A549 (cell line): Measurements from ENCODE around the gene LRFN2. TPM values are rescaled to one million over a fixed set of nuclear protein-coding genes. Genes with fewer than 3 reads are reported as not detected.

Source experiments
- ATAC-seq, 2 experiments: fragments of 200-7000 bp in 1 of 2; fragments of >200 bp in 1 of 2; cut with Nextera tagmentation in 1 of 2; cut with Tn5 transposase in 1 of 2; 3 replicates each; pipeline versions ENCODE4 v1.8.0 to v1.9.1; 2018 to 2020; ENCODE audit warnings: mild to moderate bottlenecking in 1 of 2, moderate library complexity in 1 of 2
- CTCF ChIA-PET: fragments of 300-600 bp; sonication (Branson Sonifier 250); formaldehyde crosslinking; extraction: SDS; loops from one replicate; lab custom pipeline; 2021; ENCODE audit warnings: antibody characterized with exemption, inconsistent platforms; lab: Yijun Ruan, JAX
- POLR2A ChIA-PET: fragments of 350-600 bp; formaldehyde crosslinking; extraction: SDS; loops from one replicate; lab custom pipeline; 2021; ENCODE audit warnings: antibody characterized with exemption, inconsistent platforms; lab: Yijun Ruan, JAX
- DNase-seq, 2 experiments: peaks; one replicate each; pipeline versions ENCODE4 v3.0.0 to v3.0.0-alpha.2; 2011 to 2016; ENCODE audit warnings: low read depth in 1 of 2, low spot score in 1 of 2
- FAIRE-seq: peaks from 2 replicates; lab custom pipeline; 2011; peaks lifted over from hg19 to GRCh38; lab: Jason Lieb, UNC
- H3K27ac ChIP-seq, 2 experiments: fragments of >200 bp; sonication (Bioruptor Twin); formaldehyde crosslinking; 3 replicates each; pipeline ENCODE4 v1.5.1; 2016 to 2017
- H3K4me1 ChIP-seq: fragments of >200 bp; sonication (Bioruptor Twin); formaldehyde crosslinking; 3 replicates; pipeline ENCODE4 v1.6.1; 2016
- H3K4me2 ChIP-seq: fragments of >200 bp; sonication (Bioruptor Twin); formaldehyde crosslinking; 3 replicates; pipeline ENCODE4 v1.6.1; 2016
- H3K4me3 ChIP-seq: fragments of >200 bp; sonication (Bioruptor Twin); formaldehyde crosslinking; 3 replicates; pipeline ENCODE4 v1.5.1; 2016
- H3K9me3 ChIP-seq: fragments of >200 bp; sonication (Bioruptor Twin); formaldehyde crosslinking; 3 replicates; pipeline ENCODE4 v1.6.1; 2016
- CBX2 ChIP-seq: fragments of 200-600 bp; sonication (generic); IDR thresholded peaks from 2 replicates; pipeline ENCODE4 v1.6.1; 2016; ENCODE audit warnings: low read depth, mild to moderate bottlenecking, borderline replicate concordance
- CBX8 ChIP-seq: fragments of 200-600 bp; sonication (generic); IDR thresholded peaks from 2 replicates; pipeline ENCODE4 v1.6.1; 2016
- CHD2 ChIP-seq: fragments of 150-350 bp; IDR thresholded peaks from 2 replicates; pipeline ENCODE4 v1.6.1; 2014; ENCODE audit warnings: low read length; ENCODE audit not compliant: partially characterized antibody
- EHMT2 ChIP-seq: fragments of 200-600 bp; sonication (generic); IDR thresholded peaks from 2 replicates; pipeline ENCODE4 v1.6.1; 2016; ENCODE audit warnings: antibody characterized with exemption, low read depth, mild to moderate bottlenecking, moderate library complexity
- ELK1 ChIP-seq: fragments of 150-350 bp; IDR thresholded peaks from 2 replicates; pipeline ENCODE4 v1.6.1; 2014; ENCODE audit warnings: low read depth, mild to moderate bottlenecking, low read length
- GATA3 ChIP-seq: IDR thresholded peaks from 2 replicates; pipeline ENCODE4 v1.6.1; 2012; ENCODE audit warnings: borderline replicate concordance
- HDAC2 ChIP-seq: fragments of 200-600 bp; sonication (generic); IDR thresholded peaks from 2 replicates; pipeline ENCODE4 v1.6.1; 2016
- HES2 ChIP-seq: fragments of >200 bp; sonication (Bioruptor Twin); formaldehyde crosslinking; IDR thresholded peaks from 2 replicates; pipeline ENCODE4 v1.6.1; 2016
- HMGXB4 ChIP-seq: fragments of 250-450 bp; sonication (Bioruptor Pico); IDR thresholded peaks from 2 replicates; pipeline ENCODE4 v1.5.0; 2021; ENCODE audit warnings: mild to moderate bottlenecking, moderate library complexity, borderline replicate concordance
- JUN ChIP-seq, 2 experiments: fragments of >200 bp; sonication (Bioruptor Twin); formaldehyde crosslinking; IDR thresholded peaks; 2 replicates in 1 of 2; 3 replicates in 1 of 2; pipeline ENCODE4 v1.6.1; 2016 to 2017
- KDM5A ChIP-seq: fragments of 200-600 bp; sonication (generic); IDR thresholded peaks from 2 replicates; pipeline ENCODE4 v1.6.1; 2016; ENCODE audit warnings: antibody characterized with exemption, mild to moderate bottlenecking
- NPAS2 ChIP-seq: fragments of 250-450 bp; sonication (Bioruptor Pico); IDR thresholded peaks from 2 replicates; pipeline ENCODE4 v1.8.0; 2022; ENCODE audit warnings: mild to moderate bottlenecking, moderate library complexity, borderline replicate concordance
- PHF8 ChIP-seq: fragments of 200-600 bp; sonication (generic); IDR thresholded peaks from 2 replicates; pipeline ENCODE4 v1.6.1; 2016; ENCODE audit warnings: low read depth, mild to moderate bottlenecking, antibody characterized with exemption, moderate library complexity, borderline replicate concordance
- POLR2A ChIP-seq: IDR thresholded peaks from 2 replicates; pipeline ENCODE4 v1.6.1; 2012; ENCODE audit warnings: mild to moderate bottlenecking, low read length
- POLR2AphosphoS2 ChIP-seq: conservative IDR thresholded peaks from 2 replicates; pipeline ENCODE4 v1.6.1; 2012; ENCODE audit warnings: low read length, improper control_type of control experiment, inconsistent platforms
- RAD21 ChIP-seq, 2 experiments: fragments of >200 bp in 1 of 2; sonication (Bioruptor Twin) in 1 of 2; formaldehyde crosslinking in 1 of 2; IDR thresholded peaks in 1 of 2; conservative IDR thresholded peaks in 1 of 2; 2 replicates in 1 of 2; 3 replicates in 1 of 2; pipeline ENCODE4 v1.6.1; 2012 to 2018; ENCODE audit warnings: inconsistent platforms in 1 of 2
- RFX5 ChIP-seq: fragments of 450-650 bp; IDR thresholded peaks from 2 replicates; pipeline ENCODE4 v1.7.1; 2014; ENCODE audit warnings: antibody characterized with exemption, mild to moderate bottlenecking, moderate library complexity
- RNF2 ChIP-seq: fragments of 200-600 bp; sonication (generic); IDR thresholded peaks from 2 replicates; pipeline ENCODE4 v1.6.1; 2016; ENCODE audit warnings: low read depth, mild to moderate bottlenecking, antibody characterized with exemption, moderate library complexity, borderline replicate concordance
- ZC3H11A ChIP-seq: fragments of 450-650 bp; IDR thresholded peaks from 2 replicates; pipeline ENCODE4 v1.6.1; 2014; ENCODE audit warnings: antibody characterized with exemption, mild to moderate bottlenecking
- ZNF302 ChIP-seq: fragments of 250-450 bp; sonication (Bioruptor Pico); IDR thresholded peaks from 2 replicates; pipeline ENCODE4 v1.9.0; 2021; ENCODE audit warnings: inconsistent platforms, mild to moderate bottlenecking, moderate library complexity
- WGBS: methylation state at CpG from one replicate; pipeline ENCODE4 v1.1.6; 2017; ENCODE audit errors: missing lambda C conversion rate; 5-methylcytosine and 5-hydroxymethylcytosine counted together
- polyA plus RNA-seq, 4 experiments: library from polyadenylated mRNA; depleted of rRNA in 3 of 4; stranded (reverse); fragments of >200 nt; fragmentation: RNase III in 1 of 4; extraction: RNeasy Plus Mini Kit Qiagen cat#74134 plus additional on column Dnase treatment in 1 of 4; gene quantifications; 2 replicates in 3 of 4; 3 replicates in 1 of 4; pipeline ENCODE4 v1.2.3, GENCODE V29; 2011 to 2017
- TF ChIP-seq, protein P1 (sequence below): fragments of >200 bp; sonication (Bioruptor Twin); formaldehyde crosslinking; IDR thresholded peaks from 3 replicates; pipeline ENCODE4 v1.5.1; 2016
- TF ChIP-seq, protein P2 (sequence below): fragments of 250-450 bp; sonication (Bioruptor Pico); IDR thresholded peaks from 2 replicates; pipeline ENCODE4 v1.5.0; 2020; ENCODE audit warnings: low read depth, mild to moderate bottlenecking, moderate library complexity

LRFN2 gene
- polyA plus RNA-seq, 2 of the 4 experiments (the other 2 are of a cell fraction): not detected

- WGBS: 59% methylated on average over 5 of the region's 5 CpGs
- POLR2A ChIA-PET: no interaction called here
- CTCF ChIA-PET: no interaction called here
- TF ChIP-seq RNF2 (no peak), HES2 (no peak), ZNF302 (CRISPR knock-in tag) (no peak), EHMT2 (no peak), GATA3 (no peak), NPAS2 (CRISPR knock-in tag) (no peak), KDM5A (no peak), POLR2A (no peak), PHF8 (no peak), CBX8 (no peak), JUN (IDR thresholded peaks at IDR 0.05) (no peak), CBX2 (no peak), POLR2AphosphoS2 (no peak), ZC3H11A (no peak), ELK1 (no peak)
- TF ChIP-seq, protein P1, sequence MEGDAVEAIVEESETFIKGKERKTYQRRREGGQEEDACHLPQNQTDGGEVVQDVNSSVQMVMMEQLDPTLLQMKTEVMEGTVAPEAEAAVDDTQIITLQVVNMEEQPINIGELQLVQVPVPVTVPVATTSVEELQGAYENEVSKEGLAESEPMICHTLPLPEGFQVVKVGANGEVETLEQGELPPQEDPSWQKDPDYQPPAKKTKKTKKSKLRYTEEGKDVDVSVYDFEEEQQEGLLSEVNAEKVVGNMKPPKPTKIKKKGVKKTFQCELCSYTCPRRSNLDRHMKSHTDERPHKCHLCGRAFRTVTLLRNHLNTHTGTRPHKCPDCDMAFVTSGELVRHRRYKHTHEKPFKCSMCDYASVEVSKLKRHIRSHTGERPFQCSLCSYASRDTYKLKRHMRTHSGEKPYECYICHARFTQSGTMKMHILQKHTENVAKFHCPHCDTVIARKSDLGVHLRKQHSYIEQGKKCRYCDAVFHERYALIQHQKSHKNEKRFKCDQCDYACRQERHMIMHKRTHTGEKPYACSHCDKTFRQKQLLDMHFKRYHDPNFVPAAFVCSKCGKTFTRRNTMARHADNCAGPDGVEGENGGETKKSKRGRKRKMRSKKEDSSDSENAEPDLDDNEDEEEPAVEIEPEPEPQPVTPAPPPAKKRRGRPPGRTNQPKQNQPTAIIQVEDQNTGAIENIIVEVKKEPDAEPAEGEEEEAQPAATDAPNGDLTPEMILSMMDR: no peak
- FAIRE-seq: no peak
- H3K9me3 ChIP-seq: no peaks in the 10 kb centered on the region
- no peak overlapping the region for H3K27ac ChIP-seq
- H3K4me2 ChIP-seq: no peak overlapping the region
- H3K4me3 ChIP-seq: no peak overlapping the region
- no peak for ATAC-seq
- DNase-seq: no peak
- H3K4me1 ChIP-seq: no peaks in the 10 kb centered on the region
These were observed 59.1 kb downstream of the LRFN2 start for GRCh38 chr6:40528051-40528450.

GRCh38 chr6:40526036-40526435 is 61.1 kb downstream of the LRFN2 start:
- CTCF ChIA-PET: no interaction called here
- Histone ChIP-seq H3K4me1 (no peaks in the 10 kb centered on the region), H3K4me3 (no peak overlapping the region), H3K9me3 (no peaks in the 10 kb centered on the region), H3K27ac (no peak overlapping the region), H3K4me2 (no peak overlapping the region)
- no peak for TF ChIP-seq RFX5
- no peak for TF ChIP-seq RAD21 (conservative IDR thresholded peaks at IDR 0.05 in 1 of 2, IDR thresholded peaks at IDR 0.05 in 1 of 2)
- TF ChIP-seq, protein P2, sequence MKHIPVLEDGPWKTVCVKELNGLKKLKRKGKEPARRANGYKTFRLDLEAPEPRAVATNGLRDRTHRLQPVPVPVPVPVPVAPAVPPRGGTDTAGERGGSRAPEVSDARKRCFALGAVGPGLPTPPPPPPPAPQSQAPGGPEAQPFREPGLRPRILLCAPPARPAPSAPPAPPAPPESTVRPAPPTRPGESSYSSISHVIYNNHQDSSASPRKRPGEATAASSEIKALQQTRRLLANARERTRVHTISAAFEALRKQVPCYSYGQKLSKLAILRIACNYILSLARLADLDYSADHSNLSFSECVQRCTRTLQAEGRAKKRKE: no peak
- 65% methylated on average over 5 of the region's 6 CpGs for WGBS
- FAIRE-seq (no peak), ATAC-seq (no peak), DNase-seq (no peak)
- POLR2A ChIA-PET: no interaction called here

GRCh38 chr6:40524797-40525585 is 62.2 kb downstream of the LRFN2 start:
- FAIRE-seq (no peak), ATAC-seq (no peak), DNase-seq (no peak)
- POLR2A ChIA-PET: no interaction called here
- H3K9me3 ChIP-seq: no peaks in the 10 kb centered on the region
- no peak overlapping the region for H3K27ac ChIP-seq
- CTCF ChIA-PET: no interaction called here
- H3K4me3 ChIP-seq: no peak overlapping the region
- H3K4me1 ChIP-seq: no peaks in the 10 kb centered on the region
- no peak for TF ChIP-seq CHD2
- no peak for TF ChIP-seq HDAC2
- no peak for TF ChIP-seq HMGXB4 (CRISPR knock-in tag)
- no peak for TF ChIP-seq POLR2AphosphoS2
- TF ChIP-seq HES2: no peak
- no peak for TF ChIP-seq NPAS2 (CRISPR knock-in tag)
- TF ChIP-seq, all 56 proteins: peak for 0
- H3K4me2 ChIP-seq: no peak overlapping the region
- 35% methylated on average over 5 of the region's 6 CpGs for WGBS
